ENCODE measurements around the gene SALL4. TPM values are rescaled to one million over a fixed set of nuclear protein-coding genes. Genes with fewer than 3 reads are reported as not detected.
A peak's percentile ranks its signal among the peaks of the same experiment; 100 is the strongest.

SALL4 gene
- total RNA-seq = 1 to 10 TPM in 2 of 5 donors, under 1 TPM in 1, not detected in 2; under 0.01 to 2.8 (median 1.2) TPM
- polyA plus RNA-seq = under 1 TPM in 1 of 3 donors, not detected in 2; 0.23 TPM
- long read RNA-seq, donor 1 = 0 reads
- long read RNA-seq, donor 2, partial matches to known transcripts = 0 of 2 reads
- long read RNA-seq, donor 2, other reads (novel, unspliced or antisense) = 0 of 2 reads
- long read RNA-seq, donor 3 = 0 reads
- long read RNA-seq, donor 4 = 0 reads
- long read RNA-seq, donor 5 = 0 reads
- long read RNA-seq, donor 6 = 0 reads
- long read RNA-seq, donor 7 = 0 reads
- long read RNA-seq, donor 8 = 0 reads
- long read RNA-seq, donor 9 = 0 reads
- long read RNA-seq, donor 10, partial matches to known transcripts = 0 of 1 reads
- long read RNA-seq, donor 10, other reads (novel, unspliced or antisense) = 0 of 1 reads

GRCh38 chr20:51802170-51802751, at the start of gene SALL4:
Gene SALL4, minus strand, starts transcription at chr20:51802521. Its CDS starts 113 bp downstream, at chr20:51802408.
- Histone ChIP-seq H3K9me3 (no peaks in the 10 kb centered on the region), H3K36me3 (no peaks in the 10 kb centered on the region), H3K4me3 (peak within 1 kb of the TSS; percentile 37 to 60 (median 40)), H3K27me3 (peaks cover 15 to 56% (median 30%) of the 10 kb centered on the region in 3 donors), H3K27ac (no peak within 1 kb of the TSS), H3K4me1 (peaks cover 19 to 31% (median 27%) of the 10 kb centered on the region in 4 donors)
- DNase-seq = peak; percentile 25 to 72
- WGBS, 5 donors = 17 to 34% (median 19%) methylated on average over 32 to 44 of the region's 44 CpGs
- intact Hi-C loops (cut with DNase I; ENCODE audit: low total_unique reads) = no loop called here
- no peak for TF ChIP-seq POLR2AphosphoS5 (IDR thresholded peaks at IDR 0.05)
- TF ChIP-seq POLR2A (IDR thresholded peaks at IDR 0.05) = no peak
- no peak for TF ChIP-seq EP300 (IDR thresholded peaks at IDR 0.05)
- TF ChIP-seq CTCF (IDR thresholded peaks at IDR 0.05) = no peak

GRCh38 chr20:51848346-51848745, 46.0 kb upstream of the SALL4 start:
- TF ChIP-seq CTCF (IDR thresholded peaks at IDR 0.05) = no peak
- no peak for TF ChIP-seq POLR2AphosphoS5 (IDR thresholded peaks at IDR 0.05)
- no peak for TF ChIP-seq POLR2A (IDR thresholded peaks at IDR 0.05)
- no peak for TF ChIP-seq EP300 (IDR thresholded peaks at IDR 0.05)
- Histone ChIP-seq H3K9me3 (no peaks in the 10 kb centered on the region), H3K4me1 (no peaks in the 10 kb centered on the region), H3K27me3 (no peaks in the 10 kb centered on the region), H3K36me3 (no peaks in the 10 kb centered on the region), H3K27ac (no peak overlapping the region), H3K4me3 (no peak overlapping the region)
- no peak for DNase-seq
- intact Hi-C loops (cut with DNase I; ENCODE audit: low total_unique reads) = no loop called here
- 51 to 66% (median 56%) methylated on average over 2 of the region's 2 CpGs for WGBS, 5 donors

- DNase-seq = no peak
- Histone ChIP-seq H3K4me1 (no peaks in the 10 kb centered on the region), H3K4me3 (no peak overlapping the region), H3K9me3 (no peaks in the 10 kb centered on the region), H3K27me3 (no peaks in the 10 kb centered on the region), H3K36me3 (no peaks in the 10 kb centered on the region), H3K27ac (no peak overlapping the region)
- 56 to 65% (median 60%) methylated on average over 5 of the region's 5 CpGs for WGBS, 5 donors
- intact Hi-C loops (cut with DNase I; ENCODE audit: low total_unique reads) = no loop called here
- TF ChIP-seq POLR2A (IDR thresholded peaks at IDR 0.05) (no peak), CTCF (IDR thresholded peaks at IDR 0.05) (no peak), EP300 (IDR thresholded peaks at IDR 0.05) (no peak), POLR2AphosphoS5 (IDR thresholded peaks at IDR 0.05) (no peak)
These were observed 38.5 kb upstream of the SALL4 start for GRCh38 chr20:51840865-51841264.

GRCh38 chr20:51837876-51838420, 35.6 kb upstream of the SALL4 start:
- no peak for DNase-seq
- Histone ChIP-seq H3K27me3 (no peaks in the 10 kb centered on the region), H3K27ac (no peak overlapping the region), H3K36me3 (no peaks in the 10 kb centered on the region), H3K9me3 (no peaks in the 10 kb centered on the region), H3K4me3 (no peak overlapping the region), H3K4me1 (no peaks in the 10 kb centered on the region)
- intact Hi-C loops (cut with DNase I; ENCODE audit: low total_unique reads) = no loop called here
- WGBS, 5 donors = 51 to 59% (median 57%) methylated on average over 10 of the region's 10 CpGs
- TF ChIP-seq EP300 (IDR thresholded peaks at IDR 0.05) = no peak
- no peak for TF ChIP-seq POLR2A (IDR thresholded peaks at IDR 0.05)
- no peak for TF ChIP-seq CTCF (IDR thresholded peaks at IDR 0.05)
- no peak for TF ChIP-seq POLR2AphosphoS5 (IDR thresholded peaks at IDR 0.05)

All from stomach (tissue), 19 donors.